GM18858 (cell line): ENCODE data around the gene TAS2R20.
"Not testable (repeated sequence)": the region's sequence is repeated elsewhere in the genome, so short reads cannot be mapped to it uniquely, and the experiment has no call there.

Source experiments
- ATAC-seq: cut with Tn5 transposase; IDR thresholded peaks from one replicate; pipeline ENCODE4 v1.9.1; 2021; ENCODE audit not compliant: unreplicated experiment

TAS2R20 gene

GRCh38 chr12:10998204-10998603 is at the start of gene TAS2R20:
TSS of gene TAS2R20 (minus strand) at chr12:10998304. CDS start at chr12:10997875, 429 bp downstream.
- no peak for ATAC-seq

- not testable (repeated sequence) for ATAC-seq
These were observed 43.3 kb upstream of the TAS2R20 start for GRCh38 chr12:11041366-11041765.

- no peak for ATAC-seq
These were observed 42.1 kb upstream of the TAS2R20 start for GRCh38 chr12:11040162-11040561.

GRCh38 chr12:11039171-11039570 is 41.1 kb upstream of the TAS2R20 start:
- ATAC-seq: no peak

- not testable (repeated sequence) for ATAC-seq
These were observed 35.9 kb upstream of the TAS2R20 start for GRCh38 chr12:11033959-11034358.

GRCh38 chr12:11031307-11031706 is 33.2 kb upstream of the TAS2R20 start, which contains the start of gene TAS2R31:
TSS of gene TAS2R31 (minus strand) at chr12:11031407. CDS start at chr12:11031335, 72 bp downstream.
- no peak for ATAC-seq

GRCh38 chr12:11026118-11026517 is 28.0 kb upstream of the TAS2R20 start:
- ATAC-seq: no peak

- no peak for ATAC-seq
These were observed 25.3 kb upstream of the TAS2R20 start for GRCh38 chr12:11023387-11023786.

GRCh38 chr12:11022520-11022919 is 24.4 kb upstream of the TAS2R20 start, which contains the start of gene TAS2R19:
TSS of gene TAS2R19 (minus strand) at chr12:11022620. CDS start at chr12:11022571, 49 bp downstream.
- no peak for ATAC-seq

- ATAC-seq: no peak
These were observed 18.8 kb upstream of the TAS2R20 start for GRCh38 chr12:11016937-11017336.

GRCh38 chr12:11015775-11016430 is 17.8 kb upstream of the TAS2R20 start:
- ATAC-seq: no peak

- no peak for ATAC-seq
These were observed 16.1 kb upstream of the TAS2R20 start for GRCh38 chr12:11014234-11014633.

GRCh38 chr12:11007608-11008007 is 9.5 kb upstream of the TAS2R20 start:
- no peak for ATAC-seq

GRCh38 chr12:10994307-10994706 is 3.8 kb downstream of the TAS2R20 start:
- no peak for ATAC-seq

GRCh38 chr12:10989107-10989506 is 9.0 kb downstream of the TAS2R20 start:
- ATAC-seq: no peak

- ATAC-seq: no peak
These were observed 11.3 kb downstream of the TAS2R20 start, which contains the start of gene TAS2R50 for GRCh38 chr12:10986812-10987211. TSS of gene TAS2R50 (minus strand) at chr12:10986912. CDS start at chr12:10986860, 52 bp downstream.

- no peak for ATAC-seq
These were observed 15.9 kb downstream of the TAS2R20 start for GRCh38 chr12:10982244-10982643.

GRCh38 chr12:10974965-10975364 is 23.1 kb downstream of the TAS2R20 start:
- no peak for ATAC-seq

- no peak for ATAC-seq
These were observed 29.2 kb downstream of the TAS2R20 start for GRCh38 chr12:10968765-10969456.

GRCh38 chr12:10967409-10967808 is 30.7 kb downstream of the TAS2R20 start:
- ATAC-seq: no peak

- no peak for ATAC-seq
These were observed 31.8 kb downstream of the TAS2R20 start for GRCh38 chr12:10966314-10966713.

GRCh38 chr12:10965476-10965875 is 32.6 kb downstream of the TAS2R20 start:
- ATAC-seq: no peak
